ENCODE data around the gene ADAMTS1. TPM values are rescaled to one million over a fixed set of nuclear protein-coding genes. Genes with fewer than 3 reads are reported as not detected.

The ADAMTS1 gene
- polyA plus RNA-seq (2013, experiment 1 of 2) = 3.4 TPM
- 3.8 TPM for polyA plus RNA-seq (2013, experiment 2 of 2)

- peak within 1 kb of the TSS; percentile 98 for H2BK5ac ChIP-seq (ENCODE audit: low read length)
- no CpG with 5 or more reads among the region's 56 CpGs for WGBS, 2 donors (ENCODE audit: extremely low coverage in 2 of 2, insufficient read length in 2 of 2, insufficient replicate concordance in 1 of 2)
These were observed at the start of gene ADAMTS1 for GRCh38 chr21:26845066-26845758. TSS of gene ADAMTS1 (minus strand) at chr21:26845409. CDS start at chr21:26844954, 455 bp downstream.

GRCh38 chr21:26892151-26892550, 46.9 kb upstream of the ADAMTS1 start:
- no peak overlapping the region for H3K4me2 ChIP-seq (ENCODE audit: insufficient read depth, low read length, poor library complexity, severe bottlenecking)
- H3K14ac ChIP-seq (ENCODE audit: low read length) = no peak overlapping the region
- no peak overlapping the region for H3K18ac ChIP-seq (ENCODE audit: low read length)
- H2AFZ ChIP-seq (ENCODE audit: low read length) = no peak overlapping the region
- H2BK15ac ChIP-seq (ENCODE audit: low read length) = no peak overlapping the region
- H3K4me1 ChIP-seq (ENCODE audit: control insufficient read depth in 2 of 2, insufficient read depth in 1 of 2, low read depth in 1 of 2, low read length in 2 of 2) = no peaks in the 10 kb centered on the region
- DNase-seq (ENCODE audit: low spot score) = no peak
- no peak overlapping the region for H2BK120ac ChIP-seq (ENCODE audit: low read depth, low read length)
- no peak overlapping the region for H2AK5ac ChIP-seq (ENCODE audit: low read depth, low read length)
- no peak overlapping the region for H3K4ac ChIP-seq (ENCODE audit: low read length)
- H3K27me3 ChIP-seq (ENCODE audit: control insufficient read depth in 3 of 3, insufficient read depth in 3 of 3, low read depth in 1 of 3, low read length in 3 of 3) = peaks cover 0 to 4% (median 0%) of the 10 kb centered on the region in 3 experiments
- H2BK5ac ChIP-seq (ENCODE audit: low read length) = no peak overlapping the region
- no peaks in the 10 kb centered on the region for H3K9me3 ChIP-seq (replicated peaks in 1 of 2; ENCODE audit: control insufficient read depth in 2 of 2, insufficient read depth in 1 of 2, low read depth in 1 of 2, low read length in 2 of 2)
- H3K4me3 ChIP-seq (ENCODE audit: low read length in 2 of 2) = no peak overlapping the region
- H4K91ac ChIP-seq (ENCODE audit: low read depth, low read length, poor library complexity) = no peak overlapping the region
- H4K8ac ChIP-seq (ENCODE audit: low read depth, low read length) = no peak overlapping the region
- no CpG with 5 or more reads among the region's 1 CpG for WGBS, 2 donors (ENCODE audit: extremely low coverage in 2 of 2, insufficient read length in 2 of 2, insufficient replicate concordance in 1 of 2)
- no peaks in the 10 kb centered on the region for H3K36me3 ChIP-seq (replicated peaks in 1 of 2; ENCODE audit: control insufficient read depth in 2 of 2, insufficient read depth in 2 of 2, low read length in 2 of 2)
- no peak overlapping the region for H3K9ac ChIP-seq (ENCODE audit: low read depth, low read length, poor library complexity)
- no peaks in the 10 kb centered on the region for H3K79me1 ChIP-seq (ENCODE audit: low read depth, low read length)
- no peak overlapping the region for H3K23ac ChIP-seq (ENCODE audit: low read depth, low read length, poor library complexity)
- H3K27ac ChIP-seq (replicated peaks; ENCODE audit: low read length) = no peak overlapping the region
- no peak overlapping the region for H2BK12ac ChIP-seq (ENCODE audit: low read length)

More at GRCh38 chr21:26845066-26845758, at the start of gene ADAMTS1:
- DNase-seq (ENCODE audit: low spot score) = peak; percentile 88
- H3K18ac ChIP-seq (ENCODE audit: low read length) = peak within 1 kb of the TSS; percentile 98
- peak within 1 kb of the TSS; percentile 79 for H2AK5ac ChIP-seq (ENCODE audit: low read depth, low read length)
- H3K36me3 ChIP-seq (replicated peaks in 1 of 2; ENCODE audit: control insufficient read depth in 2 of 2, insufficient read depth in 2 of 2, low read length in 2 of 2) = peaks cover 12 to 21% of the 10 kb centered on the region in 2 donors
- H3K27ac ChIP-seq (replicated peaks; ENCODE audit: low read length) = peak within 1 kb of the TSS; percentile 88
- peak within 1 kb of the TSS; percentile 56 to 91 for H3K4me3 ChIP-seq (ENCODE audit: low read length in 2 of 2)
- peak within 1 kb of the TSS; percentile 96 for H2AFZ ChIP-seq (ENCODE audit: low read length)
- H3K4me1 ChIP-seq (ENCODE audit: control insufficient read depth in 2 of 2, insufficient read depth in 1 of 2, low read depth in 1 of 2, low read length in 2 of 2) = peaks cover 5 to 6% of the 10 kb centered on the region in 2 donors
- H2BK120ac ChIP-seq (ENCODE audit: low read depth, low read length) = no peak within 1 kb of the TSS
- peak within 1 kb of the TSS; percentile 1 for H4K91ac ChIP-seq (ENCODE audit: low read depth, low read length, poor library complexity)
- peak within 1 kb of the TSS; percentile 85 for H3K14ac ChIP-seq (ENCODE audit: low read length)
- no peak within 1 kb of the TSS for H4K8ac ChIP-seq (ENCODE audit: low read depth, low read length)
- H3K9me3 ChIP-seq (replicated peaks in 1 of 2; ENCODE audit: control insufficient read depth in 2 of 2, insufficient read depth in 1 of 2, low read depth in 1 of 2, low read length in 2 of 2) = peaks cover 0 to 4% of the 10 kb centered on the region in 2 donors
- H3K4ac ChIP-seq (ENCODE audit: low read length) = peak within 1 kb of the TSS; percentile 29
- H3K27me3 ChIP-seq (ENCODE audit: control insufficient read depth in 3 of 3, insufficient read depth in 3 of 3, low read depth in 1 of 3, low read length in 3 of 3) = peaks cover 0 to 26% (median 0%) of the 10 kb centered on the region in 3 experiments
- H3K79me1 ChIP-seq (ENCODE audit: low read depth, low read length) = no peaks in the 10 kb centered on the region
- peak within 1 kb of the TSS; percentile 71 for H2BK15ac ChIP-seq (ENCODE audit: low read length)
- H2BK12ac ChIP-seq (ENCODE audit: low read length) = no peak within 1 kb of the TSS
- H3K23ac ChIP-seq (ENCODE audit: low read depth, low read length, poor library complexity) = peak within 1 kb of the TSS; percentile 70
- H3K9ac ChIP-seq (ENCODE audit: low read depth, low read length, poor library complexity) = peak within 1 kb of the TSS; percentile 96
- peak within 1 kb of the TSS; percentile 86 for H3K4me2 ChIP-seq (ENCODE audit: insufficient read depth, low read length, poor library complexity, severe bottlenecking)

- no peak overlapping the region for H2AFZ ChIP-seq (ENCODE audit: low read length)
- no peak overlapping the region for H2BK15ac ChIP-seq (ENCODE audit: low read length)
- no peaks in the 10 kb centered on the region for H3K4me1 ChIP-seq (ENCODE audit: control insufficient read depth in 2 of 2, insufficient read depth in 1 of 2, low read depth in 1 of 2, low read length in 2 of 2)
- H3K36me3 ChIP-seq (replicated peaks in 1 of 2; ENCODE audit: control insufficient read depth in 2 of 2, insufficient read depth in 2 of 2, low read length in 2 of 2) = no peaks in the 10 kb centered on the region
- H4K8ac ChIP-seq (ENCODE audit: low read depth, low read length) = no peak overlapping the region
- no peak for DNase-seq (ENCODE audit: low spot score)
- H3K9ac ChIP-seq (ENCODE audit: low read depth, low read length, poor library complexity) = no peak overlapping the region
- no peak overlapping the region for H3K4me2 ChIP-seq (ENCODE audit: insufficient read depth, low read length, poor library complexity, severe bottlenecking)
- H4K91ac ChIP-seq (ENCODE audit: low read depth, low read length, poor library complexity) = no peak overlapping the region
- H3K4ac ChIP-seq (ENCODE audit: low read length) = no peak overlapping the region
- no peak overlapping the region for H2BK12ac ChIP-seq (ENCODE audit: low read length)
- H3K23ac ChIP-seq (ENCODE audit: low read depth, low read length, poor library complexity) = no peak overlapping the region
- no peak overlapping the region for H2BK5ac ChIP-seq (ENCODE audit: low read length)
- WGBS, 2 donors (ENCODE audit: extremely low coverage in 2 of 2, insufficient read length in 2 of 2, insufficient replicate concordance in 1 of 2) = no CpG with 5 or more reads among the region's 5 CpGs
- H3K18ac ChIP-seq (ENCODE audit: low read length) = no peak overlapping the region
- peaks cover 0 to 4% (median 0%) of the 10 kb centered on the region in 3 experiments for H3K27me3 ChIP-seq (ENCODE audit: control insufficient read depth in 3 of 3, insufficient read depth in 3 of 3, low read depth in 1 of 3, low read length in 3 of 3)
- no peak overlapping the region for H2BK120ac ChIP-seq (ENCODE audit: low read depth, low read length)
- no peak overlapping the region for H3K14ac ChIP-seq (ENCODE audit: low read length)
- H3K9me3 ChIP-seq (replicated peaks in 1 of 2; ENCODE audit: control insufficient read depth in 2 of 2, insufficient read depth in 1 of 2, low read depth in 1 of 2, low read length in 2 of 2) = no peaks in the 10 kb centered on the region
- H3K79me1 ChIP-seq (ENCODE audit: low read depth, low read length) = no peaks in the 10 kb centered on the region
- H3K4me3 ChIP-seq (ENCODE audit: low read length in 2 of 2) = no peak overlapping the region
- no peak overlapping the region for H3K27ac ChIP-seq (replicated peaks; ENCODE audit: low read length)
- H2AK5ac ChIP-seq (ENCODE audit: low read depth, low read length) = no peak overlapping the region
These were observed 43.7 kb upstream of the ADAMTS1 start for GRCh38 chr21:26888931-26889330.

GRCh38 chr21:26888256-26888655, 43.0 kb upstream of the ADAMTS1 start:
- Histone ChIP-seq H4K8ac (ENCODE audit: low read depth, low read length) (no peak overlapping the region), H3K14ac (ENCODE audit: low read length) (no peak overlapping the region), H3K36me3 (replicated peaks in 1 of 2; ENCODE audit: control insufficient read depth in 2 of 2, insufficient read depth in 2 of 2, low read length in 2 of 2) (no peaks in the 10 kb centered on the region), H3K27me3 (ENCODE audit: control insufficient read depth in 3 of 3, insufficient read depth in 3 of 3, low read depth in 1 of 3, low read length in 3 of 3) (peaks cover 0 to 4% (median 0%) of the 10 kb centered on the region in 3 experiments), H3K9ac (ENCODE audit: low read depth, low read length, poor library complexity) (no peak overlapping the region), H3K23ac (ENCODE audit: low read depth, low read length, poor library complexity) (no peak overlapping the region), H2BK120ac (ENCODE audit: low read depth, low read length) (no peak overlapping the region), H3K4ac (ENCODE audit: low read length) (no peak overlapping the region), H3K18ac (ENCODE audit: low read length) (no peak overlapping the region), H2AK5ac (ENCODE audit: low read depth, low read length) (no peak overlapping the region), H3K9me3 (replicated peaks in 1 of 2; ENCODE audit: control insufficient read depth in 2 of 2, insufficient read depth in 1 of 2, low read depth in 1 of 2, low read length in 2 of 2) (no peaks in the 10 kb centered on the region), H2AFZ (ENCODE audit: low read length) (no peak overlapping the region), H2BK12ac (ENCODE audit: low read length) (no peak overlapping the region), H3K79me1 (ENCODE audit: low read depth, low read length) (no peaks in the 10 kb centered on the region), H4K91ac (ENCODE audit: low read depth, low read length, poor library complexity) (no peak overlapping the region), H3K4me1 (ENCODE audit: control insufficient read depth in 2 of 2, insufficient read depth in 1 of 2, low read depth in 1 of 2, low read length in 2 of 2) (no peaks in the 10 kb centered on the region), H3K27ac (replicated peaks; ENCODE audit: low read length) (no peak overlapping the region), H3K4me2 (ENCODE audit: insufficient read depth, low read length, poor library complexity, severe bottlenecking) (no peak overlapping the region), H2BK5ac (ENCODE audit: low read length) (no peak overlapping the region), H2BK15ac (ENCODE audit: low read length) (no peak overlapping the region), H3K4me3 (ENCODE audit: low read length in 2 of 2) (no peak overlapping the region)
- DNase-seq (ENCODE audit: low spot score) = no peak

All from neuronal stem cell (in vitro differentiated cells).